Measurements from ENCODE around the gene USF1. TPM values are rescaled to one million over a fixed set of nuclear protein-coding genes. Genes with fewer than 3 reads are reported as not detected.
A peak's percentile ranks its signal among the peaks of the same experiment; 100 is the strongest.
"Not testable (repeated sequence)": the region's sequence is repeated elsewhere in the genome, so short reads cannot be mapped to it uniquely, and the experiment has no call there.

The USF1 gene
- total and polyA plus RNA-seq, 2 experiments from 2014 or later = 33.7 to 110 TPM

GRCh38 chr1:161021165-161021969 is 24.4 kb downstream of the USF1 start:
- Histone ChIP-seq H3K4me3 (peak overlapping the region; percentile 51), H3K27me3 (no peaks in the 10 kb centered on the region), H3K27ac (peak overlapping the region; percentile 80), H3K36me3 (no peaks in the 10 kb centered on the region), H3K4me1 (ENCODE audit: low read depth) (peaks cover 19% of the 10 kb centered on the region), H3K9me3 (ENCODE audit: low read depth) (no peaks in the 10 kb centered on the region)
- peak; percentile 58 to 87 for DNase-seq (ENCODE audit: low read depth in 1 of 2, low spot score in 1 of 2)
- no peak for TF ChIP-seq CTCF (IDR thresholded peaks at IDR 0.05; ENCODE audit: low read depth, low read length)

DNA sequence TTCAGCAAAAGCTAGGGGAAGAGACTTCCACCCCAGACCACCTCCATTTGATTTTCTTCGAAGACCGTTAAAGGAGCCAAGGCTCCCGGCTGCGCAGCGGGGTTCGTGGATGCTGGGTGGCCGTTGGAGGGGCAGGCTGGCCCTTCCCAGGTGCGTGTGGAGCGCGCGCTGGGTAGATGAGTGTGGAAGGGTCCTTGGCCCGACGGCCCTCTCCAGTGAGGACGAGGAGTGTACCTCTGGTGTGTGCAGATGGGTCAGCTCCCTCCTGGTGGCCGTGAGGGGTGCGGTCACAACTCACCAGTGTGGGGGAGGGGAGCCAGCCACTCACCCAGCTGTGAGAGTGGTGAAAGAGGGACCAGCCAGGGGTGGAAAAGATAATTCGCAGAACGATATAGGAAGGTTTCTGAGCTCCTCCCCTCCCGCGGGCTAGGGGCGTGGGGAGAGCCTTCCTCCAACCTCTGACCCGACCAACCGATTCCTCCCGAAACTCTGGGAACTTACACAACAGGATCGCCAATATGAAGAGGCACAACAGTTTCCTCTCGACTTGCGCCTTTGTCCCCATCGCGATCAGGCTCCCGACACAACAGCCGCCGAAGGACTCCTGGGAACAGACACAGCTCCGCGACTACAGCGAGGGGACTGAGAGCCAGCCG is 25.1 kb downstream of the USF1 start, which contains the start of gene F11R:
Gene F11R (minus strand): TSS at position 644 of the 656 bp plus-strand sequence. CDS start 79 bp downstream, at position 565.
- H3K4me1 ChIP-seq (ENCODE audit: low read depth) = peaks cover 15% of the 10 kb centered on the region
- H3K9me3 ChIP-seq (ENCODE audit: low read depth) = no peaks in the 10 kb centered on the region
- peak within 1 kb of the TSS; percentile 80 for H3K27ac ChIP-seq
- H3K4me3 ChIP-seq = peak within 1 kb of the TSS; percentile 51
- H3K36me3 ChIP-seq = no peaks in the 10 kb centered on the region
- no peaks in the 10 kb centered on the region for H3K27me3 ChIP-seq
- TF ChIP-seq CTCF (IDR thresholded peaks at IDR 0.05; ENCODE audit: low read depth, low read length) = peak; percentile 14
- peak; percentile 53 to 81 for DNase-seq (ENCODE audit: low read depth in 1 of 2, low spot score in 1 of 2)

DNA sequence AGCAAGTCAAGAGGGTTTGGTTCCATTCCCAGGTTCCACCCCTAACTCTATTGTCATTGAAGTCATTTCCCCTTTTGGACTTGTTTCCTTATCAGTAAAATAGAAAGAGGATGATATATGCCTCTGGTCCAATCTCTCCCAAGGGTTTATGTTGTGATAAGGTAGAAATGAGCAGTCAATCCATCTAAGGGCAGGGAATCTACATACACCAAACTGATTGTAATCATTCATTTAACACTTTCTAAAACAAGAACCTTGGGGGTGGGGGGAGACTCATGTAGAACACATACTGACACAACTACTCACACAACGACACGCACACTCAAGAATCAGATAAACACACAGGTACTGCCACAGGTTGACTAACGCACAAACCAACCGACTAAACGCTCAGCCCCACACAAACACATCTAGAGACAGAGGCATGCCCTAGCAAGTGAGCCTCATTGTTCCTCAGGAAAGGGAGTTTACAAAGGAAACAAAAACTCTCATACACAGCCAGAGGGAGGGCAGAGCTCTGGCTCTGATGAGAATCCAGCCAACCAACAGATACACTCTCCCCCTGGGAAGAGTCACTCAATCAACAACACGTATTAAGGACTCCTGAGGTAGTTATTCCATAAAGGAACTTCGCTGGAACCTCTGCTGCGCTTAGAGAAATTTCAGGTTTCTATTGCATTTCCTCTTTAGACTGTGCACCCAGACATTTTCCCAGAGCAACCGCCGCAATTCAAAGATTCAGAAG is 25.9 kb downstream of the USF1 start:
- H3K27ac ChIP-seq = peak overlapping the region; percentile 80
- peak overlapping the region; percentile 51 for H3K4me3 ChIP-seq
- no peaks in the 10 kb centered on the region for H3K27me3 ChIP-seq
- H3K36me3 ChIP-seq = no peaks in the 10 kb centered on the region
- no peak for TF ChIP-seq CTCF (IDR thresholded peaks at IDR 0.05; ENCODE audit: low read depth, low read length)
- H3K9me3 ChIP-seq (ENCODE audit: low read depth) = no peaks in the 10 kb centered on the region
- H3K4me1 ChIP-seq (ENCODE audit: low read depth) = peaks cover 14% of the 10 kb centered on the region
- DNase-seq (ENCODE audit: low read depth in 1 of 2, low spot score in 1 of 2) = peak in 1 of 2 donors; percentile 61

GRCh38 chr1:161019111-161019660 is 26.6 kb downstream of the USF1 start:
- peak overlapping the region; percentile 80 for H3K27ac ChIP-seq
- H3K4me3 ChIP-seq = peak overlapping the region; percentile 51
- H3K9me3 ChIP-seq (ENCODE audit: low read depth); DNase-seq (ENCODE audit: low read depth in 1 of 2, low spot score in 1 of 2); H3K27me3 ChIP-seq; H3K36me3 ChIP-seq: not testable (repeated sequence)
- H3K4me1 ChIP-seq (ENCODE audit: low read depth) = peaks cover 18% of the 10 kb centered on the region

DNA sequence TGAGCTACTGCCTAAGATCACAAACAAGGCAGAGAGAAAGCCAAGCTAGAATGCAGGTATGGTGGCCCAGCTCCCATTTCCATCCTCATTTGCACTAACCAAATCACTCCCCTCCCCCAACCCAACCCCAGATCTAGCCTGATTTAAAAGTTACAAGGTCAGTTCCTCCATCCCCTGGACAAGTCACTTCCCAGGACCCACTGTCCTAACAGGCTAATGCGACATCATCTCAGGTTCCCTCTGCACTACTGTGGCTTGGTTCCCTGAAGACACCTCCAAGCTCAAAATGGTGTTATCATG is 27.2 kb downstream of the USF1 start:
- Histone ChIP-seq H3K9me3 (ENCODE audit: low read depth) (no peaks in the 10 kb centered on the region), H3K27ac (no peak overlapping the region), H3K4me3 (peak overlapping the region; percentile 51), H3K4me1 (ENCODE audit: low read depth) (peaks cover 24% of the 10 kb centered on the region), H3K27me3 (no peaks in the 10 kb centered on the region), H3K36me3 (no peaks in the 10 kb centered on the region)
- no peak for TF ChIP-seq CTCF (IDR thresholded peaks at IDR 0.05; ENCODE audit: low read depth, low read length)
- DNase-seq (ENCODE audit: low read depth in 1 of 2, low spot score in 1 of 2) = no peak
